ENCODE measurements around the gene PSME3IP1. TPM values are rescaled to one million over a fixed set of nuclear protein-coding genes. Genes with fewer than 3 reads are reported as not detected.
"Not testable (repeated sequence)": the region's sequence is repeated elsewhere in the genome, so short reads cannot be mapped to it uniquely, and the experiment has no call there.

PSME3IP1 gene
- total and polyA plus RNA-seq, 2 donors = 81.8 to 93.1 TPM

- DNase-seq (ENCODE audit: low read depth in 6 of 9, low spot score in 9 of 9) = no peak
- no peaks in the 10 kb centered on the region for H3K9me3 ChIP-seq (ENCODE audit: control insufficient read depth in 2 of 2, insufficient read depth in 1 of 2, low read length in 1 of 2)
- H3K27me3 ChIP-seq (ENCODE audit: control insufficient read depth in 2 of 2, insufficient read depth in 1 of 2, low read length in 1 of 2) = no peaks in the 10 kb centered on the region
- WGBS = 96% methylated on average over 3 of the region's 3 CpGs
- H3K36me3 ChIP-seq (ENCODE audit: control insufficient read depth in 2 of 2, insufficient read depth in 2 of 2, low read length in 1 of 2) = no peaks in the 10 kb centered on the region
- H3K27ac ChIP-seq (ENCODE audit: low read depth in 1 of 2, low read length in 1 of 2) = no peak overlapping the region
- peaks cover 3 to 6% of the 10 kb centered on the region in 2 donors for H3K4me1 ChIP-seq (ENCODE audit: control insufficient read depth in 2 of 2, insufficient read depth in 2 of 2, low read length in 2 of 2)
- H3K4me3 ChIP-seq (ENCODE audit: low read length in 2 of 2) = no peak overlapping the region
These were observed 5.3 kb upstream of the PSME3IP1 start for GRCh38 chr16:57191056-57191571.

- Histone ChIP-seq H3K27ac (ENCODE audit: low read depth in 1 of 2, low read length in 1 of 2) (no peak overlapping the region), H3K36me3 (ENCODE audit: control insufficient read depth in 2 of 2, insufficient read depth in 2 of 2, low read length in 1 of 2) (no peaks in the 10 kb centered on the region), H3K4me1 (ENCODE audit: control insufficient read depth in 2 of 2, insufficient read depth in 2 of 2, low read length in 2 of 2) (peaks cover 4 to 8% of the 10 kb centered on the region in 2 donors), H3K4me3 (ENCODE audit: low read length in 2 of 2) (no peak overlapping the region), H3K27me3 (ENCODE audit: control insufficient read depth in 2 of 2, insufficient read depth in 1 of 2, low read length in 1 of 2) (no peaks in the 10 kb centered on the region), H3K9me3 (ENCODE audit: control insufficient read depth in 2 of 2, insufficient read depth in 1 of 2, low read length in 1 of 2) (no peaks in the 10 kb centered on the region)
- over 99% methylated on average over 2 of the region's 2 CpGs for WGBS
- DNase-seq (ENCODE audit: low read depth in 6 of 9, low spot score in 9 of 9) = no peak
These were observed 4.3 kb upstream of the PSME3IP1 start for GRCh38 chr16:57190136-57190535.

GRCh38 chr16:57189527-57189926 lies 3.7 kb upstream of the PSME3IP1 start:
- WGBS = 98% methylated on average over 4 of the region's 4 CpGs
- not testable (repeated sequence) for H3K4me3 ChIP-seq (ENCODE audit: low read length in 2 of 2); DNase-seq (ENCODE audit: low read depth in 6 of 9, low spot score in 9 of 9); H3K27ac ChIP-seq (ENCODE audit: low read depth in 1 of 2, low read length in 1 of 2); H3K36me3 ChIP-seq (ENCODE audit: control insufficient read depth in 2 of 2, insufficient read depth in 2 of 2, low read length in 1 of 2); H3K9me3 ChIP-seq (ENCODE audit: control insufficient read depth in 2 of 2, insufficient read depth in 1 of 2, low read length in 1 of 2); H3K27me3 ChIP-seq (ENCODE audit: control insufficient read depth in 2 of 2, insufficient read depth in 1 of 2, low read length in 1 of 2)
- peaks cover 10 to 14% of the 10 kb centered on the region in 2 donors for H3K4me1 ChIP-seq (ENCODE audit: control insufficient read depth in 2 of 2, insufficient read depth in 2 of 2, low read length in 2 of 2)

GRCh38 chr16:57188711-57189002 lies 2.8 kb upstream of the PSME3IP1 start:
- H3K27me3 ChIP-seq (ENCODE audit: control insufficient read depth in 2 of 2, insufficient read depth in 1 of 2, low read length in 1 of 2) = no peaks in the 10 kb centered on the region
- 97% methylated on average over 9 of the region's 9 CpGs for WGBS
- no peaks in the 10 kb centered on the region for H3K9me3 ChIP-seq (ENCODE audit: control insufficient read depth in 2 of 2, insufficient read depth in 1 of 2, low read length in 1 of 2)
- H3K36me3 ChIP-seq (ENCODE audit: control insufficient read depth in 2 of 2, insufficient read depth in 2 of 2, low read length in 1 of 2) = no peaks in the 10 kb centered on the region
- H3K27ac ChIP-seq (ENCODE audit: low read depth in 1 of 2, low read length in 1 of 2) = no peak overlapping the region
- no peak for DNase-seq (ENCODE audit: low read depth in 6 of 9, low spot score in 9 of 9)
- no peak overlapping the region for H3K4me3 ChIP-seq (ENCODE audit: low read length in 2 of 2)
- peaks cover 10 to 15% of the 10 kb centered on the region in 2 donors for H3K4me1 ChIP-seq (ENCODE audit: control insufficient read depth in 2 of 2, insufficient read depth in 2 of 2, low read length in 2 of 2)

GRCh38 chr16:57187902-57188710 lies 2.3 kb upstream of the PSME3IP1 start:
- H3K27me3 ChIP-seq (ENCODE audit: control insufficient read depth in 2 of 2, insufficient read depth in 1 of 2, low read length in 1 of 2); H3K9me3 ChIP-seq (ENCODE audit: control insufficient read depth in 2 of 2, insufficient read depth in 1 of 2, low read length in 1 of 2); DNase-seq (ENCODE audit: low read depth in 6 of 9, low spot score in 9 of 9); H3K36me3 ChIP-seq (ENCODE audit: control insufficient read depth in 2 of 2, insufficient read depth in 2 of 2, low read length in 1 of 2): not testable (repeated sequence)
- H3K4me3 ChIP-seq (ENCODE audit: low read length in 2 of 2) = peak overlapping the region; percentile 96
- 96% methylated on average over 18 of the region's 18 CpGs for WGBS
- peaks cover 10 to 15% of the 10 kb centered on the region in 2 donors for H3K4me1 ChIP-seq (ENCODE audit: control insufficient read depth in 2 of 2, insufficient read depth in 2 of 2, low read length in 2 of 2)
- H3K27ac ChIP-seq (ENCODE audit: low read depth in 1 of 2, low read length in 1 of 2) = peak overlapping the region in 1 of 2 donors; percentile 88

GRCh38 chr16:57186872-57187854 lies 1.3 kb upstream of the PSME3IP1 start:
- Histone ChIP-seq H3K27me3 (ENCODE audit: control insufficient read depth in 2 of 2, insufficient read depth in 1 of 2, low read length in 1 of 2) (no peaks in the 10 kb centered on the region), H3K4me3 (ENCODE audit: low read length in 2 of 2) (peak overlapping the region; percentile 96), H3K9me3 (ENCODE audit: control insufficient read depth in 2 of 2, insufficient read depth in 1 of 2, low read length in 1 of 2) (no peaks in the 10 kb centered on the region), H3K36me3 (ENCODE audit: control insufficient read depth in 2 of 2, insufficient read depth in 2 of 2, low read length in 1 of 2) (no peaks in the 10 kb centered on the region), H3K4me1 (ENCODE audit: control insufficient read depth in 2 of 2, insufficient read depth in 2 of 2, low read length in 2 of 2) (peaks cover 10 to 15% of the 10 kb centered on the region in 2 donors), H3K27ac (ENCODE audit: low read depth in 1 of 2, low read length in 1 of 2) (peak overlapping the region; percentile 88 to 97)
- WGBS = 2% methylated on average over 28 of the region's 28 CpGs
- peak in 6 of 9 donors; percentile 12 to 54 (median 30) for DNase-seq (ENCODE audit: low read depth in 6 of 9, low spot score in 9 of 9)

- H3K27me3 ChIP-seq (ENCODE audit: control insufficient read depth in 2 of 2, insufficient read depth in 1 of 2, low read length in 1 of 2) = no peaks in the 10 kb centered on the region
- no peaks in the 10 kb centered on the region for H3K9me3 ChIP-seq (ENCODE audit: control insufficient read depth in 2 of 2, insufficient read depth in 1 of 2, low read length in 1 of 2)
- peak overlapping the region; percentile 67 to 96 for H3K4me3 ChIP-seq (ENCODE audit: low read length in 2 of 2)
- peak overlapping the region; percentile 71 to 78 for H3K27ac ChIP-seq (ENCODE audit: low read depth in 1 of 2, low read length in 1 of 2)
- peaks cover 0 to 4% of the 10 kb centered on the region in 2 donors for H3K36me3 ChIP-seq (ENCODE audit: control insufficient read depth in 2 of 2, insufficient read depth in 2 of 2, low read length in 1 of 2)
- DNase-seq (ENCODE audit: low read depth in 6 of 9, low spot score in 9 of 9) = peak in 1 of 9 donors; percentile 26
- peaks cover 10 to 15% of the 10 kb centered on the region in 2 donors for H3K4me1 ChIP-seq (ENCODE audit: control insufficient read depth in 2 of 2, insufficient read depth in 2 of 2, low read length in 2 of 2)
- under 1% methylated on average over 37 of the region's 37 CpGs for WGBS
These were observed 344 bp downstream of the PSME3IP1 start for GRCh38 chr16:57185446-57185944.

GRCh38 chr16:57184887-57185445 lies 873 bp downstream of the PSME3IP1 start:
- Histone ChIP-seq H3K4me3 (ENCODE audit: low read length in 2 of 2) (peak overlapping the region; percentile 67 to 96), H3K4me1 (ENCODE audit: control insufficient read depth in 2 of 2, insufficient read depth in 2 of 2, low read length in 2 of 2) (peaks cover 10 to 15% of the 10 kb centered on the region in 2 donors), H3K9me3 (ENCODE audit: control insufficient read depth in 2 of 2, insufficient read depth in 1 of 2, low read length in 1 of 2) (no peaks in the 10 kb centered on the region), H3K27ac (ENCODE audit: low read depth in 1 of 2, low read length in 1 of 2) (peak overlapping the region; percentile 71 to 78), H3K27me3 (ENCODE audit: control insufficient read depth in 2 of 2, insufficient read depth in 1 of 2, low read length in 1 of 2) (no peaks in the 10 kb centered on the region), H3K36me3 (ENCODE audit: control insufficient read depth in 2 of 2, insufficient read depth in 2 of 2, low read length in 1 of 2) (peaks cover 0 to 4% of the 10 kb centered on the region in 2 donors)
- peak in 3 of 9 donors; percentile 10 to 13 (median 13) for DNase-seq (ENCODE audit: low read depth in 6 of 9, low spot score in 9 of 9)
- 33% methylated on average over 15 of the region's 15 CpGs for WGBS

Data from thymus (tissue), 11 donors.